ENCODE results near the gene ADCYAP1R1.

GRCh38 chr7:31120800-31121513 lies 68.8 kb downstream of the ADCYAP1R1 start:
- TF ChIP-seq CTCF (IDR thresholded peaks at IDR 0.05; ENCODE audit: poor library complexity, severe bottlenecking) (no peak), EZH2 (IDR thresholded peaks at IDR 0.05; ENCODE audit: borderline replicate concordance, insufficient read depth, low read length, poor library complexity, severe bottlenecking) (no peak)

Data from neural cell (in vitro differentiated cells).